HG03520 (cell line): ENCODE data around the gene ACSM3.
"Not testable (repeated sequence)": the region's sequence is repeated elsewhere in the genome, so short reads cannot be mapped to it uniquely, and the experiment has no call there.

ENCODE experiments used
- ATAC-seq: cut with Tn5 transposase; IDR thresholded peaks from one replicate; pipeline ENCODE4 v1.9.1; 2021; ENCODE audit warnings: mild to moderate bottlenecking, moderate library complexity; ENCODE audit not compliant: unreplicated experiment

Gene ACSM3, protein sequence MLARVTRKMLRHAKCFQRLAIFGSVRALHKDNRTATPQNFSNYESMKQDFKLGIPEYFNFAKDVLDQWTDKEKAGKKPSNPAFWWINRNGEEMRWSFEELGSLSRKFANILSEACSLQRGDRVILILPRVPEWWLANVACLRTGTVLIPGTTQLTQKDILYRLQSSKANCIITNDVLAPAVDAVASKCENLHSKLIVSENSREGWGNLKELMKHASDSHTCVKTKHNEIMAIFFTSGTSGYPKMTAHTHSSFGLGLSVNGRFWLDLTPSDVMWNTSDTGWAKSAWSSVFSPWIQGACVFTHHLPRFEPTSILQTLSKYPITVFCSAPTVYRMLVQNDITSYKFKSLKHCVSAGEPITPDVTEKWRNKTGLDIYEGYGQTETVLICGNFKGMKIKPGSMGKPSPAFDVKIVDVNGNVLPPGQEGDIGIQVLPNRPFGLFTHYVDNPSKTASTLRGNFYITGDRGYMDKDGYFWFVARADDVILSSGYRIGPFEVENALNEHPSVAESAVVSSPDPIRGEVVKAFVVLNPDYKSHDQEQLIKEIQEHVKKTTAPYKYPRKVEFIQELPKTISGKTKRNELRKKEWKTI

DNA sequence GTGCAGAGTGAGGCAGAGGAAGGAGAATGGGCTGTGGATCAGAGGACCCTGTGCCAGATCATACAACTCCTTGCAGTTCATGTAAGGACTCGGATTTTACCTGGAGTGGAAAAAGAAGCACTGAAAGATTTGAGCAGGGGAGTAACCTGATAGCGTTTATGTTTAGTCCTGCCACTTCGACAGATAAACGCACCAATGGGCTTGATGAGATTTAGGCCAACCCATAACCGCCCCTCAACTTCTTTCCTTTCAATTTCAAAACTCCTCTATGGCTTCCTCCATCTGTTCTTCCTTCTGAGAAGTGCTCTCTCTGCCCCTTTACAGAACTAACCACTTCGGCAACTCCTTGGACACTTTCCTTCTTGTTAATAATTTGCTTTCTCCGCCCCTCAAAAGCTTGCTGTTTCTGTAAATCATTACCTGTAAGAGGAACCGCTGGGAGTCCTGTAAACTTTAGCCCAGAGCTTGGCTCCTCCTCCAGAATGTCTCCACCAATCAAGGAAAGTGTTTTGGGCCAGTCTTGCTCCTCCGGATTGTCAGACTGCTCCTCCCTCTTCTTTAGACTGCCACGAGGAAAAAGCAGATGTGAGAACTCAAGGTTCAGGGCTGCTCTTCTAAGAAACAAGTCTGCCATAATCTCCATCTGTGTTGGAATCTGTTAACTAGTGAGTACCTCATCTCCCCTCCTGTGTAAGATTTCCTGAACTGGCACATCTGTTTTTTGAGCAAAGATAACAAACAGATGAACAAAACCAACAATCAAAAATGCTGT lies at the start of gene ACSM3:
Gene ACSM3, plus strand, starts transcription at position 554 of the 772 bp plus-strand sequence. CDS start 6,021 bp downstream, outside the sequence.
- ATAC-seq = peak; percentile 99

- not testable (repeated sequence) for ATAC-seq
These were observed 46.1 kb upstream of the ACSM3 start for GRCh38 chr16:20717718-20718117.

DNA sequence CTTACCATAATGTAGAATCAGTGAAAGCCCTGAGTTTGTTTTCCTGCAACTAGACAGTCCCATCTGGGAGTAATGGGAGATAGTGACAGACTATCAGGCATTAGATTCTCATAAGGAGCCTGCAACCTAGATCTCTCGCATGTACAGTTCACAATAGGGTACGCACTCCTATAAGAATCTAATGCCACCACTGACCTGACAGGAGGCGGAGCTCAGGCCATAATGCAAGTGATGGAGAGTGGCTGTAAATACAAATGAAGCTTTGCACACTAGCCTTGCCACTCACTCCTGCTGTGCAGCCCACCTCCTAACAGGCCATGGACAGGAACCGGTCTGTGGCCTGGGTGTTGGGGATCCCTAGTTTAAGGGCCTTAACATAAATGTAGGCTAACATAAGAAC lies 43.6 kb upstream of the ACSM3 start:
- ATAC-seq = no peak

- no peak for ATAC-seq
These were observed 37.2 kb upstream of the ACSM3 start for GRCh38 chr16:20726661-20727060.

DNA sequence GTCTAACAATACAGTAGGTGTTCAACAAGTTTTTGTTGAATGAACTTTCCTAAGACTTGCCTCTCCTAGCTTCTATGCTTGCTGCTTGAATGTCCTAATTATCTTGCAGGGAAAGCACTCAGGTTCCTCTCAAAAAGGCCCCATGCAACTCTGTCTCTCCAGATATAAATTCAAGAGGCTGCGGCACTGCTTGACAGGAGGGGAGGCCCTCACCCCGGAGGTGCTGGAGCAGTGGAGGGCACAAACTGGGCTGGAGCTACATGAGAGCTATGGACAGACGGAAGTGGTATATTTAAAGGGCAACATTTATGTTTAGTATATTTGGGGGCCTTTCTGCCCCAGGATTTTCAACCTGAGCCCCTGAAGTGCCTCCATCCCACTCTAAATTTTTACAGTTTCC lies 36.6 kb upstream of the ACSM3 start:
- no peak for ATAC-seq

- ATAC-seq = no peak
These were observed 34.7 kb upstream of the ACSM3 start for GRCh38 chr16:20729141-20729540.

GRCh38 chr16:20734056-20734455 lies 29.8 kb upstream of the ACSM3 start:
- ATAC-seq = no peak

GRCh38 chr16:20734782-20735181 lies 29.0 kb upstream of the ACSM3 start:
- no peak for ATAC-seq

- ATAC-seq = no peak
These were observed 28.3 kb upstream of the ACSM3 start for GRCh38 chr16:20735490-20735889.

DNA sequence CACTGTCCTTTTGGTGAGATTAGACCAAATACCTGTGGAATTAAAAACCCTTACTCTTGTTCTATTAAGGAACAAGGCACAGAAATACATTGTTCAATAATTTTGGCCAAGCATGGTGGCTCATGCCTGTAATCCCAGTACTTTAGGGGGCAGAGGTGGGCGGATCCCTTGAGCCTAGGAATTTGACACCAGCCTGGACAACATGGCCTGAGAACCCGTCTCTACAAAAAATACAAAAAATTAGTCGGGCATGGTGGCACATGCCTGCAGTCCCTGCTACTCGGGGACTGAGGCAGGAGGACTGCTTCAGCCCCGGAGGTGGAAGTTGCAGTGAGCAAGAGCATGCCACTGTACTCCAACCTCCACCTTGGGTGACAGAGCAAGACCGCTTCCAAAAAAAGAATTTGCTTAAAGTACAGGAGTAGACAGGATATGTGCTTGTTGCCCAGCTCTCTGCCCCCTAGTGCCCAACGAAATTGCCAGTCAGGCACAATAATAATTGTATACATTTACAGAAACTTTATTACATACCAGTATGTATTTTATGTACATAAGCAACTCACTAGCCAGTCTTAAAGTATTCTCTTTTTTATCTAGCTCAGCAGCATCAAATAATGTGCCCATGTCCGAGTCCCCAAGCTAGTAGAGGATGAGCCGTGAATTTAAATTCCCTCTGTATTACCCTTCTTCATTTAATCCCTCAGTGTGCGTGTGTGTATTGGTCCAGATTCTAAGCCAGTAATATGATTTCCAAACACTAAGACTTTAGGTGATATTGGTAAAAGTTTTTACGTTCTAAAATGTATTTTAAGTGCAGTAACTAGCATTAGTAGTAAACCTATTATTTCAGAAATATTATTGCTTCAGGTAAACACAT lies 23.6 kb upstream of the ACSM3 start:
- ATAC-seq = no peak

GRCh38 chr16:20740901-20741521 lies 22.8 kb upstream of the ACSM3 start:
- peak; percentile 81 for ATAC-seq

GRCh38 chr16:20741554-20742285 lies 22.1 kb upstream of the ACSM3 start, which contains the start of gene THUMPD1:
Gene THUMPD1 (minus strand): TSS chr16:20741818. CDS start chr16:20741739, 79 bp downstream.
- ATAC-seq = peak; percentile 81

- no peak for ATAC-seq
These were observed 20.2 kb upstream of the ACSM3 start for GRCh38 chr16:20743591-20743990.

DNA sequence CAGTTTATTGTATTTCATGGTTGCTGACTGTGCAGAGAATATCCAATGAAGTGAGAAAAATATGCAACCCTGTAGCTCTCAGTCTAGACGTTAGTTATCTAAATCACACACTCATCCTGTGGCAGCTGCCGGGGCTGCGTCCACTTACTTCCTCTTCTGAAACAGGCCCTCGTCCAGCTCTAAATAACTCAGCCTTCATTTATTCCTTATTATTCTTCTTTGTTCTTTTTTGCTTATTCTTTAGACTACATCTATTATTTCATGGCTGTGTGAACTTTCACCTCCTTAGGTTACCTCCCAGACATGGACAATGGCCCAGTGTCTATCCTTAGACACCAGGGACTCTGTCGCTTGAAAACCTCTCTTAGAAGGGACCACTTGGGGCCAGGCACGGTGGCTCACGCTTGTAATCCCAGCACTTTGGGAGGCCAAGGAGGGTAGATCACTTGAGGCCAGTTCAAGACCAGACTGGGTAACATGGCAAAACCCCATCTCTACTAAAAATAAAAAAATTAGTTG lies 18.8 kb upstream of the ACSM3 start:
- no peak for ATAC-seq

DNA sequence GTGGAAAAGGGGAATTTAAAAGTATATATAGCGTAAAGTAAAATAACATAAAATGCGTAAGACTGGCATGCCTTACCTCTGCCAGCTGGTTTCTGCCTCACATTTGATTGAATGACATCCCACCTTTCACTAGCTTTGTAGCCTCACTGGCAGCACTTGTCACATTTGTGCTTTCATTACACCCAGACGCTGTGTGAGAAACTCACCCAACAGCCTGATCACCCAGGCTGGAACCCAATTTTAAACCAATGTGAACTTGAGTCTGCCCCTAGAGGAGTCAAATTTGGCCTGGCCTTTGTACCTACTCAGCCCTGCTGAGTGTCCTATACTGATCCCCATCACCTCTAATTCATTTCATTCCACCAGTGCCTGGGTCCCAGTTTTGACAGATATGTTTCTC lies 17.4 kb upstream of the ACSM3 start:
- no peak for ATAC-seq

DNA sequence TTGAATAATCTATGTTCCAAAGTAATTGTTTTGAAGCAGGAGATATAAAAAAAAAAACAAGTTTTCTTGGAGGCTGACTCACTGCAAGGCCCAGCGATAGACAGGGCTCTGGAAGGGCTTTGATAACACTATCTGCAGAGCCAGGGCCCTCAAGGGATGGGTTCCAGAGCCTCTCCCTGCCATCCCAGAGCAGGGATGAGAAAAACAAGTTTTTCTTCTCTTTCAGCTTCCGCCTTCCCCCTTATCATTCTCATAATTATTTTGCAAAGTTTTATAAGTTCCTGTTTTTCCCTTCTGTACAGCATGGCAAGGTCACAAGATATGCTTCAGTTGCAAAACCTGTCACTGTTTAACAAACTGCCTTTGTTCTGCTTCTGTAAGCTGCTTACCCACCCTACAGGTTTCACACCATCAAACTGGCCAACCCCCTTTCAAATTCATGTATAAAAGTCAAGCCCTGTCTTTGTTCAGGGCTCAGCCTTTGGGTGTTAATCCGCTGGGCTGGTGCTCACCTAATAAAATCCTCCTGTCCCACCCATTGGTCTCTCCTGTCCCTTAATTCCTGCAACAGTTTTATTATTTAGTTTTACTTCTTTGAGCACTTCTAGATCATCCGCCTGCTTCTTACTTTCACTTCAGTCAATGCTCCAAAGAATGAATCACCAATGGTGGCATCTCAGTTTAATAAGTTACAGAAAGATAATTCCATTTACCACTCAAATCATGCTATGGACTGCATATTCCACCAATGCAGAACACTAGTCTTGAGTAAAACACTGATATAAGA lies 16.6 kb upstream of the ACSM3 start:
- no peak for ATAC-seq

- ATAC-seq = no peak
These were observed 14.3 kb upstream of the ACSM3 start for GRCh38 chr16:20749474-20749873.

DNA sequence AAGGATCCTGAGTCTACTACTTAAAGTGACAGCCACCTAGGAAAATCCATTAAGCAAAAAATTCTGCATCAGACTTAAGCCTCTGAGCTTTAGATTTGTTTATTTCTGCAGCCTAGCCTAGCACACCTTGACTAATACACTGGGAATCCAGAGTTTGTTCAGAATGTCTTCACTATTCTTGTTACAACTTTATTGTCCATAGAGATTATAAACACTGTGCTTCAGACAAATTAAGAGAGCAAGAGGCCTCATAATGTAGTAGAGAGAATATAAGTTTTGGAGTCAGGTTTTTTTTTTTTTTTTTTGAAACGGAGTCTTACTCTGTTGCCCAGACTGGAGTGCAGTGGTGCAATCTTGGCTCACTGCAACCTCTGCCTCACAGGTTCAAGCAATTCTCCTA lies 13.3 kb upstream of the ACSM3 start:
- no peak for ATAC-seq

DNA sequence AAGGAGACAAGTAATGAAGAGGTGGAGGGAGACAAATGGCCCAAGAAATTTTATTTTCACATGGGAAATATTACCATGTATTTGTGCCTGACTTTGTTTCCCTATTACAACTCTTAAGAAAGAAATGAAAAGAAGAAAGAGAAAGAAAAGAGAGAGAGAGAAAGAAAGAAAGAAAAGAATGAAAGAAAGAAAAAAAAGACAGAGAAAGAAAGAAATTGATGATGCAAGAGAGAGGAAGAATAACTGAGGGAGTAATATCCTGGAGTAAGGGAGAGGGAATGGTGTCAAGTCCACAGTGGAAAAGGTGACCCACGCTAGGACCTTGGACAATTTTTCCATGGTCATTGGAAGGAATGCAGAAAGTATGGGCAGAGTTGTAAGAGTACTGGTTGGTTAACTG lies 10.1 kb upstream of the ACSM3 start:
- ATAC-seq = no peak
